H1 (cell line): ENCODE measurements around the gene DDB1.

Experiments
- CEBPB ChIP-seq: IDR thresholded peaks from 2 replicates; pipeline ENCODE4 v1.6.1; 2012; ENCODE audit warnings: low read depth, low read length
- CTCF ChIP-seq, 3 experiments: IDR thresholded peaks; 1 replicate in 2 of 3; 2 replicates in 1 of 3; pipeline versions ENCODE4 v1.5.1 to v1.6.1; 2011; ENCODE audit warnings: low read length in 3 of 3, mild to moderate bottlenecking in 3 of 3, inconsistent platforms in 2 of 3, low read depth in 1 of 3, moderate library complexity in 1 of 3; ENCODE audit not compliant: insufficient read depth in 1 of 3; ENCODE audit errors: control extremely low read depth in 1 of 3
- E2F6 ChIP-seq: IDR thresholded peaks from 2 replicates; pipeline ENCODE4 v1.6.1; 2012; ENCODE audit warnings: inconsistent platforms
- EGR1 ChIP-seq: IDR thresholded peaks from 2 replicates; pipeline ENCODE4 v1.6.1; 2011; ENCODE audit warnings: low read depth, low read length, borderline replicate concordance
- EZH2 ChIP-seq: fragments of 200-600 bp; sonication (generic); IDR thresholded peaks from 2 replicates; pipeline ENCODE4 v1.7.1; 2012; ENCODE audit warnings: low read depth, mild to moderate bottlenecking, moderate library complexity, low read length, inconsistent platforms; ENCODE audit not compliant: severe bottlenecking
- GABPA ChIP-seq: IDR thresholded peaks from 2 replicates; pipeline ENCODE4 v1.6.1; 2011; ENCODE audit warnings: mild to moderate bottlenecking, low read length, moderate library complexity, borderline replicate concordance; ENCODE audit not compliant: insufficient read depth
- HDAC6 ChIP-seq: IDR thresholded peaks from one replicate; pipeline ENCODE4 v1.7.1; 2012; ENCODE audit warnings: low read depth, mild to moderate bottlenecking, inconsistent platforms, low read length, moderate library complexity
- POLR2A ChIP-seq, 2 experiments: IDR thresholded peaks; 1 replicate in 1 of 2; 2 replicates in 1 of 2; pipeline ENCODE4 v1.6.1; 2011; ENCODE audit warnings: low read depth in 2 of 2, low read length in 2 of 2, mild to moderate bottlenecking in 2 of 2; ENCODE audit errors: control extremely low read depth in 1 of 2
- POLR2AphosphoS5 ChIP-seq: IDR thresholded peaks from 2 replicates; pipeline ENCODE4 v1.6.1; 2011; ENCODE audit warnings: low read depth, low read length
- SIN3A ChIP-seq, 2 experiments: IDR thresholded peaks in 1 of 2; conservative IDR thresholded peaks in 1 of 2; 2 replicates each; pipeline ENCODE4 v1.6.1; 2011 to 2012; ENCODE audit warnings: low read length in 2 of 2, improper control_type of control experiment in 1 of 2, low read depth in 1 of 2, mild to moderate bottlenecking in 1 of 2
- SIRT6 ChIP-seq: IDR thresholded peaks from one replicate; pipeline ENCODE4 v1.7.1; 2012; ENCODE audit warnings: low read length, inconsistent platforms
- SP1 ChIP-seq: IDR thresholded peaks from 2 replicates; pipeline ENCODE4 v1.6.1; 2011; ENCODE audit warnings: low read depth, low read length
- YY1 ChIP-seq: IDR thresholded peaks from 2 replicates; pipeline ENCODE4 v1.6.1; 2011; ENCODE audit warnings: low read depth, mild to moderate bottlenecking, low read length

- TF ChIP-seq EZH2 (no peak), E2F6 (no peak), SIRT6 (no peak), POLR2A (IDR thresholded peaks at IDR 0.05; ENCODE audit: control extremely low read depth in 1 of 2, low read depth in 2 of 2, low read length in 2 of 2) (no peak), POLR2AphosphoS5 (no peak), HDAC6 (no peak), SP1 (no peak), CEBPB (no peak), CTCF (IDR thresholded peaks at IDR 0.05; ENCODE audit: control extremely low read depth in 1 of 3, insufficient read depth in 1 of 3, low read depth in 1 of 3, low read length in 3 of 3) (no peak), GABPA (no peak), YY1 (no peak), SIN3A (conservative IDR thresholded peaks at IDR 0.05 in 1 of 2, IDR thresholded peaks at IDR 0.05 in 1 of 2; ENCODE audit: low read depth in 1 of 2, low read length in 2 of 2) (no peak; a peak in 1 of 4 replicates), EGR1 (no peak)
These were observed 28.4 kb upstream of the DDB1 start for GRCh38 chr11:61361237-61361740.
